GM12878 (cell line): ENCODE measurements around the gene VARS1. TPM values are rescaled to one million over a fixed set of nuclear protein-coding genes. Genes with fewer than 3 reads are reported as not detected.
A peak's percentile ranks its signal among the peaks of the same experiment; 100 is the strongest.

Experiments used
- ATAC-seq: fragments of 200-7000 bp; cut with Tn5 transposase; 3 replicates; pipeline ENCODE4 v1.9.1; 2020; ENCODE audit warnings: mild to moderate bottlenecking, moderate library complexity
- BruUV-seq: library from RNA; stranded (reverse); fragments of 400-500 nt; replicated peaks from 2 replicates; lab custom pipeline; 2021; lab: Mats Ljungman, UMichigan
- CTCF ChIA-PET: fragments of 300-600 bp; sonication (Branson Sonifier 250); formaldehyde crosslinking; extraction: SDS; loops from one replicate; lab custom pipeline; 2021; ENCODE audit warnings: inconsistent platforms; lab: Yijun Ruan, JAX
- POLR2A ChIA-PET: fragments of 350-600 bp; formaldehyde crosslinking; extraction: SDS; loops from one replicate; lab custom pipeline; 2021; ENCODE audit warnings: inconsistent platforms; lab: Charles Lee
- RAD21 ChIA-PET: fragments of 300-600 bp; sonication (Branson Sonifier 250); formaldehyde crosslinking; loops from one replicate; lab custom pipeline; 2023; ENCODE audit warnings: antibody characterized with exemption; ENCODE audit not compliant: unreplicated experiment; lab: Charles Lee
- SMC1A ChIA-PET: fragments of 300-600 bp; sonication (Branson Sonifier 250); formaldehyde crosslinking; loops from one replicate; lab custom pipeline; 2023; ENCODE audit not compliant: unreplicated experiment, uncharacterized antibody; lab: Charles Lee
- DNase-seq: peaks from one replicate; pipeline ENCODE4 v3.0.0-alpha.2; 2011; ENCODE audit warnings: low read depth, low spot score
- FAIRE-seq: peaks from 3 replicates; lab custom pipeline; 2011; peaks lifted over from hg19 to GRCh38; lab: Jason Lieb, UNC
- H2AFZ ChIP-seq: 2 replicates; pipeline ENCODE4 v1.6.0; 2011; ENCODE audit warnings: low read depth, low read length, control low read depth; ENCODE audit not compliant: control insufficient read depth
- H3K27ac ChIP-seq: 2 replicates; pipeline ENCODE4 v1.5.1; 2011; ENCODE audit warnings: control low read depth; ENCODE audit not compliant: control insufficient read depth, insufficient read depth
- H3K27me3 ChIP-seq, 2 experiments: replicated peaks in 1 of 2; 2 replicates each; pipeline versions ENCODE4 v1.6.0 to v1.6.1; 2011; ENCODE audit warnings: low read length in 1 of 2; ENCODE audit not compliant: control insufficient read depth in 2 of 2, insufficient read depth in 2 of 2
- H3K36me3 ChIP-seq, 2 experiments: 2 replicates each; pipeline ENCODE4 v1.5.1; 2011; ENCODE audit warnings: low read length in 1 of 2; ENCODE audit not compliant: control insufficient read depth in 2 of 2, insufficient read depth in 2 of 2
- H3K4me1 ChIP-seq: 2 replicates; pipeline ENCODE4 v1.6.1; 2011; ENCODE audit warnings: mild to moderate bottlenecking, low read length, moderate library complexity, mixed read lengths; ENCODE audit not compliant: control insufficient read depth, insufficient read depth
- H3K4me2 ChIP-seq: 2 replicates; pipeline ENCODE4 v1.6.0; 2011; ENCODE audit warnings: control low read depth; ENCODE audit not compliant: control insufficient read depth, insufficient read depth
- H3K4me3 ChIP-seq: fragments of 200-600 bp; sonication (generic); 2 replicates; pipeline ENCODE4 v1.5.1; 2016
- H3K79me2 ChIP-seq: 2 replicates; pipeline ENCODE4 v1.6.0; 2011; ENCODE audit warnings: low read length; ENCODE audit not compliant: control insufficient read depth, insufficient read depth
- H3K9ac ChIP-seq: 2 replicates; pipeline ENCODE4 v1.8.0; 2011; ENCODE audit warnings: low read length, control low read depth, mixed read lengths; ENCODE audit not compliant: control insufficient read depth, insufficient read depth
- H3K9me3 ChIP-seq: replicated peaks from 3 replicates; pipeline ENCODE4 v1.5.1; 2011; ENCODE audit warnings: mild to moderate bottlenecking, low read length; ENCODE audit not compliant: control insufficient read depth, insufficient read depth
- H4K20me1 ChIP-seq: 2 replicates; pipeline ENCODE4 v1.6.0; 2011; ENCODE audit not compliant: control insufficient read depth, insufficient read depth
- CREM ChIP-seq: IDR thresholded peaks from 2 replicates; pipeline ENCODE4 v1.6.1; 2014; ENCODE audit warnings: antibody characterized with exemption, low read depth
- HDAC6 ChIP-seq: fragments of 200-600 bp; sonication (generic); IDR thresholded peaks from one replicate; pipeline ENCODE4 v1.8.0; 2017; ENCODE audit warnings: antibody characterized with exemption; ENCODE audit not compliant: unreplicated experiment
- JUNB ChIP-seq: IDR thresholded peaks from 2 replicates; pipeline ENCODE4 v1.6.1; 2016; ENCODE audit warnings: antibody characterized with exemption, mild to moderate bottlenecking
- MEF2A ChIP-seq: IDR thresholded peaks from 2 replicates; pipeline ENCODE4 v1.6.1; 2011; ENCODE audit warnings: low read depth, mild to moderate bottlenecking, low read length, moderate library complexity; ENCODE audit not compliant: insufficient read depth
- SIN3A ChIP-seq: IDR thresholded peaks from 2 replicates; pipeline ENCODE4 v1.6.1; 2012; ENCODE audit warnings: low read depth, low read length, improper control_type of control experiment
- SRF ChIP-seq, 2 experiments: IDR thresholded peaks; 2 replicates each; pipeline ENCODE4 v1.6.1; 2011; ENCODE audit warnings: low read depth in 2 of 2, low read length in 2 of 2, mild to moderate bottlenecking in 1 of 2, moderate library complexity in 1 of 2
- YBX1 ChIP-seq: fragments of 450-650 bp; IDR thresholded peaks from 2 replicates; pipeline ENCODE4 v1.6.1; 2016; ENCODE audit warnings: antibody characterized with exemption
- WGBS: methylation state at CpG from one replicate; pipeline ENCODE4 v1.1.6; 2016; ENCODE audit warnings: low lambda C conversion rate; ENCODE audit not compliant: insufficient replicate concordance, insufficient coverage; ENCODE audit errors: missing lambda C conversion rate; 5-methylcytosine and 5-hydroxymethylcytosine counted together
- in situ Hi-C: fragments of 300-500 bp; cut with MboI; formaldehyde crosslinking; loops from 9 replicates; pipeline ENCODE4 v1.14.3; 2018; ENCODE audit warnings: mixed read lengths
- intact Hi-C: fragments of 100-400 bp; cut with micrococcal nuclease; formaldehyde crosslinking; loops from one replicate; pipeline ENCODE4 v1.14.2; 2022; ENCODE audit not compliant: unreplicated experiment
- polyA plus RNA-seq, 11 experiments: library from polyadenylated mRNA; depleted of rRNA in 4 of 11; unstranded in 6 of 11; stranded (reverse) in 5 of 11; fragments of >200 nt; fragmentation: Nextera tagmentation in 4 of 11; fragmentation: Illumina TruSeq in 1 of 11; extraction: Ambion mirVana in 4 of 11; extraction: Trizol in 1 of 11; gene quantifications; 1 replicate in 1 of 11; 2 replicates in 10 of 11; pipeline versions ENCODE4 v1.2.1 to v1.2.3, GENCODE V29; 2011 to 2016; ENCODE audit warnings: inconsistent platforms in 2 of 11, missing spikeins in 2 of 11, low read depth in 1 of 11
- total RNA-seq, 4 experiments: library from RNA; depleted of rRNA in 3 of 4; stranded (reverse); fragments of >200 nt in 3 of 4; fragmentation: Illumina TruSeq in 1 of 4; extraction: Trizol in 1 of 4; gene quantifications; 2 replicates each; pipeline versions ENCODE4 v1.2.1 to v1.2.3, GENCODE V29; 2013 to 2021
- TF ChIP-seq, protein P1 (sequence below): fragments of 450-650 bp; IDR thresholded peaks from 2 replicates; pipeline ENCODE4 v1.6.1; 2017; ENCODE audit warnings: mild to moderate bottlenecking, moderate library complexity
- TF ChIP-seq, protein P2 (sequence below), 3 experiments: IDR thresholded peaks in 2 of 3; conservative IDR thresholded peaks in 1 of 3; 2 replicates each; pipeline ENCODE4 v1.5.1; 2011; ENCODE audit warnings: low read depth in 3 of 3, low read length in 3 of 3, mild to moderate bottlenecking in 3 of 3, control low read depth in 2 of 3, moderate library complexity in 2 of 3, inconsistent platforms in 1 of 3, mixed read lengths in 1 of 3; ENCODE audit not compliant: control insufficient read depth in 2 of 3, insufficient read depth in 1 of 3; ENCODE audit errors: extremely low read depth in 1 of 3
- TF ChIP-seq, protein P3 (sequence below): fragments of 450-650 bp; formaldehyde crosslinking; IDR thresholded peaks from 2 replicates; pipeline ENCODE4 v1.4.0; 2022; ENCODE audit warnings: mild to moderate bottlenecking, moderate library complexity

VARS1 gene
- total and polyA plus RNA-seq, 10 of the 15 experiments (the other 5 are each of a cell fraction or from before 2014, with no cell fraction given): 1.2 to 243 (median 80.7) TPM

DNA sequence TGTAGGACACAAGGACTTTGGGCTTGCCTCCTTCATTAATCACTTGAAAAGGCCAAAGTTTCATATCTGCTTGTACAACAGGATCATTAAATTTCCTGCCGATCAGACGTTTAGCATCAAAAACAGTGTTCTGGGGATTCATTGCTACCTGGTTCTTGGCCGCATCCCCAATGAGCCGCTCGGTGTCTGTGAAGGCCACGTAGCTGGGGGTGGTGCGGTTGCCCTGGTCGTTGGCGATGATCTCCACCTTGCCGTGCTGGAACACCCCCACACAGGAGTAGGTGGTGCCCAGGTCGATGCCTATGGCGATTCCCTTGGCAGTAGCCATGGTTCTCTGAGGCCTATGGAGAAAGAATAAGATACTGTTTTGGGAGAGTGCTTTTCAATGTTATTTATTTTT lies 16.1 kb upstream of the VARS1 start:
- Histone ChIP-seq H3K4me2 (peak overlapping the region; percentile 75; the same call in 1 of the 2 replicates), H3K4me1 (peaks cover 24% of the 10 kb centered on the region), H3K27me3 (no peaks in the 10 kb centered on the region), H3K9ac (no peak overlapping the region), H3K79me2 (peaks cover 2% of the 10 kb centered on the region), H3K27ac (no peak overlapping the region), H3K4me3 (no peak overlapping the region), H3K36me3 (no peaks in the 10 kb centered on the region), H3K9me3 (no peaks in the 10 kb centered on the region), H4K20me1 (no peaks in the 10 kb centered on the region), H2AFZ (no peak overlapping the region)
- SMC1A ChIA-PET: interaction anchor here (1.1 to 2.5 kb wide), 3 partner anchors 12 to 71 kb away, joined by 3 to 9 read pairs (median 3); no protein-coding TSS in a partner anchor
- CTCF ChIA-PET: interaction anchor here (0.7 to 2.1 kb wide), 3 partner anchors 13 to 131 kb away, joined by 4 to 5 read pairs (median 4); partner anchors contain the start of gene LY6G5C
- BruUV-seq: no TSS peak
- in situ Hi-C loops: no loop called here
- intact Hi-C loops: loop anchor here (2.0 kb wide), 1 partner anchor 15 kb away; no protein-coding TSS in a partner anchor
- no peak for DNase-seq
- no peak for ATAC-seq
- WGBS: 86% methylated on average over 12 of the region's 12 CpGs
- RAD21 ChIA-PET: interaction anchor here (1.3 to 4.3 kb wide), 2 partner anchors 75 to 82 kb away, joined by 3 to 27 read pairs; partner anchors contain the start of genes CLIC1 and DDAH2
- FAIRE-seq: no peak
- POLR2A ChIA-PET: interaction anchor here (0.6 to 5.2 kb wide), 3 partner anchors 13 to 74 kb away, joined by 3 to 91 read pairs (median 65); partner anchors contain the start of genes CLIC1, HSPA1B and MSH5
- TF ChIP-seq SIN3A (no peak), YBX1 (no peak), CREM (no peak), JUNB (no peak), HDAC6 (no peak), SRF (IDR thresholded peaks at IDR 0.05; ENCODE audit: low read depth in 2 of 2, low read length in 2 of 2) (no peak), MEF2A (no peak)
- TF ChIP-seq, protein P1, sequence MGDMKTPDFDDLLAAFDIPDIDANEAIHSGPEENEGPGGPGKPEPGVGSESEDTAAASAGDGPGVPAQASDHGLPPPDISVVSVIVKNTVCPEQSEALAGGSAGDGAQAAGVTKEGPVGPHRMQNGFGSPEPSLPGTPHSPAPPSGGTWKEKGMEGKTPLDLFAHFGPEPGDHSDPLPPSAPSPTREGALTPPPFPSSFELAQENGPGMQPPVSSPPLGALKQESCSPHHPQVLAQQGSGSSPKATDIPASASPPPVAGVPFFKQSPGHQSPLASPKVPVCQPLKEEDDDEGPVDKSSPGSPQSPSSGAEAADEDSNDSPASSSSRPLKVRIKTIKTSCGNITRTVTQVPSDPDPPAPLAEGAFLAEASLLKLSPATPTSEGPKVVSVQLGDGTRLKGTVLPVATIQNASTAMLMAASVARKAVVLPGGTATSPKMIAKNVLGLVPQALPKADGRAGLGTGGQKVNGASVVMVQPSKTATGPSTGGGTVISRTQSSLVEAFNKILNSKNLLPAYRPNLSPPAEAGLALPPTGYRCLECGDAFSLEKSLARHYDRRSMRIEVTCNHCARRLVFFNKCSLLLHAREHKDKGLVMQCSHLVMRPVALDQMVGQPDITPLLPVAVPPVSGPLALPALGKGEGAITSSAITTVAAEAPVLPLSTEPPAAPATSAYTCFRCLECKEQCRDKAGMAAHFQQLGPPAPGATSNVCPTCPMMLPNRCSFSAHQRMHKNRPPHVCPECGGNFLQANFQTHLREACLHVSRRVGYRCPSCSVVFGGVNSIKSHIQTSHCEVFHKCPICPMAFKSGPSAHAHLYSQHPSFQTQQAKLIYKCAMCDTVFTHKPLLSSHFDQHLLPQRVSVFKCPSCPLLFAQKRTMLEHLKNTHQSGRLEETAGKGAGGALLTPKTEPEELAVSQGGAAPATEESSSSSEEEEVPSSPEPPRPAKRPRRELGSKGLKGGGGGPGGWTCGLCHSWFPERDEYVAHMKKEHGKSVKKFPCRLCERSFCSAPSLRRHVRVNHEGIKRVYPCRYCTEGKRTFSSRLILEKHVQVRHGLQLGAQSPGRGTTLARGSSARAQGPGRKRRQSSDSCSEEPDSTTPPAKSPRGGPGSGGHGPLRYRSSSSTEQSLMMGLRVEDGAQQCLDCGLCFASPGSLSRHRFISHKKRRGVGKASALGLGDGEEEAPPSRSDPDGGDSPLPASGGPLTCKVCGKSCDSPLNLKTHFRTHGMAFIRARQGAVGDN: no peak
- TF ChIP-seq, protein P2, sequence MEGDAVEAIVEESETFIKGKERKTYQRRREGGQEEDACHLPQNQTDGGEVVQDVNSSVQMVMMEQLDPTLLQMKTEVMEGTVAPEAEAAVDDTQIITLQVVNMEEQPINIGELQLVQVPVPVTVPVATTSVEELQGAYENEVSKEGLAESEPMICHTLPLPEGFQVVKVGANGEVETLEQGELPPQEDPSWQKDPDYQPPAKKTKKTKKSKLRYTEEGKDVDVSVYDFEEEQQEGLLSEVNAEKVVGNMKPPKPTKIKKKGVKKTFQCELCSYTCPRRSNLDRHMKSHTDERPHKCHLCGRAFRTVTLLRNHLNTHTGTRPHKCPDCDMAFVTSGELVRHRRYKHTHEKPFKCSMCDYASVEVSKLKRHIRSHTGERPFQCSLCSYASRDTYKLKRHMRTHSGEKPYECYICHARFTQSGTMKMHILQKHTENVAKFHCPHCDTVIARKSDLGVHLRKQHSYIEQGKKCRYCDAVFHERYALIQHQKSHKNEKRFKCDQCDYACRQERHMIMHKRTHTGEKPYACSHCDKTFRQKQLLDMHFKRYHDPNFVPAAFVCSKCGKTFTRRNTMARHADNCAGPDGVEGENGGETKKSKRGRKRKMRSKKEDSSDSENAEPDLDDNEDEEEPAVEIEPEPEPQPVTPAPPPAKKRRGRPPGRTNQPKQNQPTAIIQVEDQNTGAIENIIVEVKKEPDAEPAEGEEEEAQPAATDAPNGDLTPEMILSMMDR (IDR thresholded peaks at IDR 0.05 in 2 of 3, conservative IDR thresholded peaks at IDR 0.05 in 1 of 3; ENCODE audit: control insufficient read depth in 2 of 3, extremely low read depth in 1 of 3, insufficient read depth in 1 of 3, low read depth in 3 of 3, low read length in 3 of 3): no peak
- TF ChIP-seq, protein P3, sequence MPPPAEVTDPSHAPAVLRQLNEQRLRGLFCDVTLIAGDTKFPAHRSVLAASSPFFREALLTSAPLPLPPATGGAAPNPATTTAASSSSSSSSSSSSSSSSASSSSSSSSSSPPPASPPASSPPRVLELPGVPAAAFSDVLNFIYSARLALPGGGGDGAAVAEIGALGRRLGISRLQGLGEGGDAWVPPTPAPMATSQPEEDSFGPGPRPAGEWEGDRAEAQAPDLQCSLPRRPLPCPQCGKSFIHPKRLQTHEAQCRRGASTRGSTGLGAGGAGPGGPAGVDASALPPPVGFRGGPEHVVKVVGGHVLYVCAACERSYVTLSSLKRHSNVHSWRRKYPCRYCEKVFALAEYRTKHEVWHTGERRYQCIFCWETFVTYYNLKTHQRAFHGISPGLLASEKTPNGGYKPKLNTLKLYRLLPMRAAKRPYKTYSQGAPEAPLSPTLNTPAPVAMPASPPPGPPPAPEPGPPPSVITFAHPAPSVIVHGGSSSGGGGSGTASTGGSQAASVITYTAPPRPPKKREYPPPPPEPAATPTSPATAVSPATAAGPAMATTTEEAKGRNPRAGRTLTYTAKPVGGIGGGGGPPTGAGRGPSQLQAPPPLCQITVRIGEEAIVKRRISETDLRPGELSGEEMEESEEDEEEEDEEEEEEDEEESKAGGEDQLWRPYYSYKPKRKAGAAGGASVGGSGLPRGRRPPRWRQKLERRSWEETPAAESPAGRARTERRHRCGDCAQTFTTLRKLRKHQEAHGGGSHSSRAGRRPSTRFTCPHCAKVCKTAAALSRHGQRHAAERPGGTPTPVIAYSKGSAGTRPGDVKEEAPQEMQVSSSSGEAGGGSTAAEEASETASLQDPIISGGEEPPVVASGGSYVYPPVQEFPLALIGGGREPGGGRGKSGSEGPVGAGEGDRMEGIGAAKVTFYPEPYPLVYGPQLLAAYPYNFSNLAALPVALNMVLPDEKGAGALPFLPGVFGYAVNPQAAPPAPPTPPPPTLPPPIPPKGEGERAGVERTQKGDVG (CRISPR knock-in tag): no peak
